ENCODE results near the gene GPER1.

The GPER1 gene

GRCh38 chr7:1091644-1092027, 3.7 kb downstream of the GPER1 start:
- no peak for DNase-seq

- no peak for DNase-seq
Observed at GRCh38 chr7:1092161-1092632, 4.3 kb downstream of the GPER1 start.

DNA sequence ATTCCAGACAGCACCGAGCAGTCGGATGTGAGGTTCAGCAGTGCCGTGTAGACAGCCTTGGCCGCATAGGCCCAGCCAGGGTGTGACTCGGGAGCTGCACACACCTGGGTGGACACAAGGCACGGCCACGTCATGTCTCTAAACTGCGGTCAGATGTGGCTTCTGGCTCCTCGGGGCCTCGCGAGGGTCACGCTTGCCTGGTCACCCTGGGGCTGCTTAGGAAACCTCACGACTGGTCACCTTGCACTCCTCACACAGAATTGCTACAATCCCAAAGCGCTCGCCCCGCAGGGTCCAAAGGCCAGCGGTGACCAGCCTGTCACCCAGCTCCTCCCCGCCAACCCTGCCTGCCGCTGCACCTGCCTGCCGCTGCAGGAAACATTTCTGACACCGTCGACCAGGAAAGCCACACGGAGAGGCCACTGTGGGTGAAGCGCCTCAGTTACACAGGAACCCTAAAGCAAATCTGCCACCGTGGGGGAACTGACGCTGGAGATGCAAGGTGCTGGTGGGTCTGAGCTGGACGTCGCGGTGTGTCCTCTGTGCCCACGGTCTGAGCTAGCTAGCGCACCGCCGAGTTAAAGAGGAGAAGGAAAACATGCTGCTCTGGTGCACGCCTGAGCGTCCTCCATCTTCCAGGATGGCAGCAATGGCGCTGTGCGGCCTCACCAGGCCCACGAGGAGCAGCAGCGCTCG, 5.0 kb downstream of the GPER1 start:
- DNase-seq, result no peak

DNA sequence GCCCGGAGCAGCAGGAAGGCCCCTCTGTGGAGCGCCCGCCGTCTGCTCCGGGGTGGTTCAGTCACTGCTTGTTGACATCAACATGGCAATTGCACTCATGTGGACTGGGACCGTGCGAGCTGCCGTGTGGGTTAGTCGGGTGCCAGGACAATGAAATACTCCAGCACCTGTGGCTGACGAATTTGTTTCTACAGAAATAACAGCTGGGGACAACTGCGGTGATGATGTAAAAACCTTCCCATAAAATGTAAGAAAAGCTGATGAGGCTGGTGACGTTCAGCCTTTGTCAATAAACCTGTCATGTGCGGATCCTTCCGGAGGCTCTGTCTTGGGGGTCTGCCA, 5.6 kb downstream of the GPER1 start:
- DNase-seq, result no peak

DNA sequence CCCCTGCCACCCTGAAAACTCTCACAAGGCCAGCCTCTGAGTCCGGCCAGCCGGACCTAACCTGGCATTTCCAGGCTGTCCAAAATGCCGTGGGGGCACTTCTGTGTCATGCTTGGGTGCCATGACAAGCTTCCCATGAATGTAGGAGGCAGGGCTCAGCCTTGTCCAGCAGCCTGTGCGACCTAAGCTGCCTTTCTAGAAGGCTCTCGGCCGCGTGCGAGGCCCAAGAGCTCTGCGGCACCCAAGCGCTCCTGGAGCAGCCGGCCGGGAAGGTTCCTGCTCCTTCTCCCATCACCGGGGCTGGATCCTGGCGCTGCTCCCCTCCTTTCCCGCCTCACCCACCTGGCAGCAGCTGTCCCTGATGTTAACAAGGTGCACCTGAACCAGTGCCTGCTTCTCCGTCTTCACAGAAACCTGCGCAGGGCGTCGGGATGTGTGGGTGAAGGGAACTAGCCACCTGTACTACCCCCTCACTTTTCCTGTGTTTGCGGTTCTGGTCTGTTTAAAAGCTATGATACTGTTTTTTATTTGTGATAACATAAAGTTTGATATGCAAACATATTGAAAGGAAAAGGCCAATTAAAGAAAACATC, 6.1 kb downstream of the GPER1 start:
- no peak for DNase-seq

DNA sequence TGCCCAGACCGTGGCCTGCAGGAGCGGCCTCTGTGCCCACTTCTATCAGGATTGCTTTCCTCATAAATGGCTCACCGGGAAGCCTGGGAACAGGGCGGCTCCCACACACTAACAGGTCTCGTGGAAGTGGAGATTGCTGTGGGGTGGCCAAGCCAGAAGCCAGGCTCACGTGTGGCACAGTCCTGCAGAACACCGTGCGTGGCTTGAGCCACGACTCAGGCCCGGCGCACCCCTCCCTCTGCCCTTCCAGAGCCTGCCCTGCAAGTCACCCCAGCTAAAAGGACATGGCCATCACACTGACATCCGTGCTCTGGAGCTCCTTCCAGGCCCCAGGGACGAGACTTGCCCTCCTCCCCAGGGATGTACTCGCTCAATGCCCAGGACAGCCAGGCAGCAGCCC, 7.0 kb downstream of the GPER1 start:
- DNase-seq, result no peak

DNA sequence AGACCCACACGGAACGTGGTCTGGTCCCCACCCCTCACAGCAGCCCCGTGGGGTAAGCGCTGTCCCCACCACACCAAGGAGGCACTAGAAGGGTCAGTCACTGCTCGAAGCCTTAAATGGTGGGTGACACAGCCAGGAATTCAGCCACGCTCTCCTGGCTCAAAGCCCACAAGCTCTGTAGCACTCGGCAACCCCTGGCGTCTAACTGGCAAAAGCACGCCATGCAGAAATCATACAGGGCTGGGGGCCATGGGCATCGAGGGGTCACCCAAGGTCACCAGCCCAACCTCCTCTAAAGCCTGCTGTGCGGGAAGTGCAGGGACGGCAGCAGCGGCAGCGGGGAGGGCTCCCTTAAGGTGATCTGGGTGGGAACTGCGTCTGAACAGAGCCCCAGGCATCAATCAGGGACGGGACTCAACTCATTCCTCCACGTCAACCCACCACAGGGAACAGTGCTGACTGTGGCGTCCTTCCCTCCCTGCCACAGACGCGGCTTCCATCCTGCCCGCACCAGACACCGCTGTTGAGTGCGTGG, 7.8 kb downstream of the GPER1 start:
- no peak for DNase-seq

DNA sequence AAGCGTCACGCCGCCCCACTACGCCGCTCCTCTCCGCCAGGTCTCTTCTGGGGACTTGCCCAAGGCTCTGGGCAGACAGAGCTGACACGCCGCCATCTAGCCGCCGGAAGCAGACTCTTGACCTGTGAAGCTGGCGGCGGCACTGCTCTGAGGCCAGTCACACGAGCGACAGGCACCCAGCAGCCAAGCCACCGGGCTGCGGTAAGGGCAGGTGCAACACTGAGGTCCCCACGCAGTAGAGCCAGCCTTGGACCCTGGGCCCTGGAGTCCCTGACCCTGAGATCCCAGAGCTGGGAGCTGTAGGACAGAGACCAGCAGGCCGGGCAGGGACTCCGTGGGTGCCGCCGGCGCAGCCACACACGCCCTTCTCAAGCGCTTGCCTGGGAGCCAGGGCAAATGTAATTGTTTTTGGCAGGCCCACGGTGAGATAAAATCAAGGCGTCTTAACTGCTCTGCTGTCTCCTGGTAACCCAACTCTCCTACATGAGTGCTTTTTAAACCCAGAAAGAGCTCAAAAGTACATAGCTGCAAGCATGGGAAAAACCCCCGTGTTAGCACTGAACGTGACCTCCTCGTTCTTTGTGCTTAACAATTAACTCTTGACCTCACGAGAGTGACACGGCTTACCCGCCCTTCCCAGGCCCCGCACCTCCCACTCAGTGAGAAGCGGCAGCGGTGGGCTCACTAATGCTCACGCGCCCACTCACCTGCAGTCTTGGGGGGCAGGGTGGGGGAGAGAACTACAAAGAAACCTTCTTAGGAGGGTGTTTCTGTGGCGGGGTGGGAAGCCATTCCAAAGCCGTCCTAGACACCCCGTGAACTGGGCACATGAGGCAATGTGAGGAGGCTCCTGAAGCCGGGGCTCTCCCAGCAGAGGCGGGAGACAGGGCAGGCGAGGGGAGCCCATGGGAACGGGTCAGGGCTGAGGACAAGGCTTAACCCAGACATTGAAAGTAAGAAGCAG, 8.5 kb downstream of the GPER1 start:
- no peak for DNase-seq

- no peak for DNase-seq
Observed at GRCh38 chr7:1097120-1097504, 9.2 kb downstream of the GPER1 start.

DNA sequence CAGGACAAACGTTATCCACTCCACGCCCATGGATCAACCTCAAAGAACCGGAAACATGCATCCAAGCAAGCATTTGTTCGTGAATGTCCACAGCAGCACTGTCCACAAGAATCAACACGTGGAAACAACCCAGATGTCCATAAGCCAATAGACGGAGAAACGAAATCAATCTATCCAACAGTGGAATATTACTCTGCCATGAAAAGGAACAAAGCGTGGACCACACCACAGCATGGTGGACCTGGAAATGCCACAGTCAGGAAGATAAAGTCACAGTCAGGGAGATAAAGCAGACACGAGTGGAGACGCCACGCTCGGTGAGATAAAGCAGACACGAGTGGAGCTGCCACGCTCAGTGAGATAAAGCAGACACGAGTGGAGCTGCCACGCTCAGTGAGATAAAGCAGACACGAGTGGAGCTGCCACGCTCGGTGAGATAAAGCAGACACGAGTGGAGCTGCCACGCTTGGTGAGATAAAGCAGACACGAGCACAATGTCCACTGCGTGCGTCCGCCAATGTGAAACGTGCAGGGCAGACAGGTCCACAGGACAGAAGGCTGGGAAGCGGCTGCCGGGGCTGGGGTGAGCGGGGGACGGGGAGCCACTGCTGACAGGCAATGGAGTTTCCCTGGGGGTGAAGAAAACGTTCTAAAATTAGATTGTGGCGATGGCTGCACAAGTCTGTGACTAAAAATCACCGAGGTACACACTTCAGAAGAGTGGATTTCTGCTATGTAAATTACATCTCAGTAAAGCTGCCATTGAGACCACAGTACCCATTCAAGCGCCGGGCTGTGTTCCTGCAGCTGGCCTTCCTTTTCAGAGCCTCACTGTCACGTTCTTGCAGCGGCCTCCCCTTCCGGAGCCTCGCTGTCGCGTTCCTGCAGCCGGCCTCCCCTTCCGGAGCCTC, 10.6 kb downstream of the GPER1 start:
- no peak for DNase-seq

GRCh38 chr7:1099154-1099542, 11.2 kb downstream of the GPER1 start:
- DNase-seq, result no peak

GRCh38 chr7:1099637-1100036, 11.7 kb downstream of the GPER1 start:
- no peak for DNase-seq

DNA sequence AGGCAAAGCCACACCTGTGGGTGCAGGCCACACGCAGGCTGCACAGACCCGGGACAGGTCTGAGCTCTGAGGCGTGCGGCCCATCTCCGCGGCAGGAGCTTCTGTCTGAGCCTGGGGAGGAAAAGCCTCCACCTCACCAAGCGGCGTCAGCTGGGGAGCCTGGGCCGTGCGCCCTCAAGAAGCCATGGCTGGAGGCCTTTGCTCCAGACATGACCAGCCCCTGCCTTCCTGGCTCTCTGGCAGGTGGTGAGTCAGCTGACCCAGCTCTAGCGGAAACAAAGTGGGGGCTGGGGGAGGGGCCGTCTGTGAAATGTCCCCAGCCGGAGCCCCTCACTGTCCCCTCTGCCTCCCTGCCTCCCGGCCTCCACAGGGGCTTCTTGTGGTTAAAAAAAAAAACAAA, 12.5 kb downstream of the GPER1 start:
- DNase-seq, result no peak

- DNase-seq, result no peak
Observed at GRCh38 chr7:1100834-1101562, 13.1 kb downstream of the GPER1 start.

- no peak for DNase-seq
Observed at GRCh38 chr7:1101563-1102431, 13.9 kb downstream of the GPER1 start.

DNA sequence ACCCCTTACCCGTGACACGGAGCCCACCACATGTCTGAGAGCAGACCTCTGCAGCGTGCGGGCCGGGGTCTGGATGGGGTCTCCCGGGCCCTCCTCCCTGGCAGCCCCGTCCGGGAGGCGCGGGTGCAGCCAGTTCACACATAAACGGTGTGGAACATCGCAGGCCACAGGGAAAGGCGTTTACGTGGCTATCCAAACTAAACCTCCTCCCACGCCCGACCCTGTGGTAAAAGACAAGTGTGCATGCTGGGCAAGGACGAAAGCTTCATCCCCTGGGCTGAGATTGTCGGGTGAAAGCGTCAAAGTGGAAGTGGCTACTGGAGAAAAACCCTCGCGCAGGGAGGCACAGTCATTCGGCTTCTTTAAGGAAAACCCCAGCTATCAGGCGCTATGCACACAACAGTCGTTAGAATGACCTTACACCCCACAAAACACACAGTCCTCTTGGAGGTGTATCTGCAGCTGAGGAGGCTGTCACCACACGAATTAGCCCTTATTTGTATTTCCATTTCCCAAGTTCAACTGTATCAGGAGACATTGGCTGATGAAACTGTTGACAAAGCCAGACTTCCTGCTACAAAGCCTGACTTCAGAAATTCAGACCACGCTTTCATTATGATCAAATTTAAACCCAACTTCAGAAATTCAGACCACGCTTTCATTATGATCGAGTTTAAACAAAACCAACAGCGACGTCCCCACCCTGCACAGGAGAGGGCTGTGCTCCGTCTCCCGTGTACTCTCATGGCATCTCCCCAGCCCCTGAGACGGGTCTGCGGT, 15.3 kb downstream of the GPER1 start:
- no peak for DNase-seq

DNA sequence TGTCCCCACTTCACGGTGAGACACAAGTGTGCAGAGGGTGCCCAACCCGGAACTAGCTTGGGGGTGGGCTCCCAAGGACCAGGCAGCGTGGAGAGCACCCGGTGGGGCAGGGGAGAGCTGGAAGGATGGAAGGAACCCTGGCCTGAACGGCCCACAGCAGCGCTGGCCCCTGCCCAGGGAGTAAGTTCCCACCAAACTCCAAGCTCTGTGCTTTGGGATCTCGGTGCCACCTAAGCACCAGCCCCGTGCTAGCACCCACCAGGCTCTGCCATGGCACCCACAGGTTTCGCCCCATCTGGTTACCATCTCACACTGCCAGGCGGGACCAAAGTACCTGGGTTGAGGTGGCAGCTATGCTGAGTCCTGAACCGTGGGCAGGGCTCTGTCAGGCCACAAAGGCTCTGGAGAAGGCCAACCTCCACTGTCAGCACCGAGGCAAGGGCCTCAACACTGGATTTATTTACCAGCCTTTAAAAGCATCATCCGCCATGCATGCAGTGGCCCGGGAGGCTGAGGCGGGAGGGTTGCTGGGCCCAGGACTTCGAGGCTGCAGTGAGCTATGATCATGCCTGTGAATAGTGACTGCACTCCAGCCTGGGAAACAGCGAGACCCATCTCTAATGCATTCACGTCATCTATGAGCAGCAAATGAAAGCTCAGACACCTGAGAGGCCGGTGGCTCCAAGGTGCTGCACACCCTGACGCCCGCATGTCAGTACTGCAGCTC, 16.0 kb downstream of the GPER1 start:
- DNase-seq, result no peak

DNA sequence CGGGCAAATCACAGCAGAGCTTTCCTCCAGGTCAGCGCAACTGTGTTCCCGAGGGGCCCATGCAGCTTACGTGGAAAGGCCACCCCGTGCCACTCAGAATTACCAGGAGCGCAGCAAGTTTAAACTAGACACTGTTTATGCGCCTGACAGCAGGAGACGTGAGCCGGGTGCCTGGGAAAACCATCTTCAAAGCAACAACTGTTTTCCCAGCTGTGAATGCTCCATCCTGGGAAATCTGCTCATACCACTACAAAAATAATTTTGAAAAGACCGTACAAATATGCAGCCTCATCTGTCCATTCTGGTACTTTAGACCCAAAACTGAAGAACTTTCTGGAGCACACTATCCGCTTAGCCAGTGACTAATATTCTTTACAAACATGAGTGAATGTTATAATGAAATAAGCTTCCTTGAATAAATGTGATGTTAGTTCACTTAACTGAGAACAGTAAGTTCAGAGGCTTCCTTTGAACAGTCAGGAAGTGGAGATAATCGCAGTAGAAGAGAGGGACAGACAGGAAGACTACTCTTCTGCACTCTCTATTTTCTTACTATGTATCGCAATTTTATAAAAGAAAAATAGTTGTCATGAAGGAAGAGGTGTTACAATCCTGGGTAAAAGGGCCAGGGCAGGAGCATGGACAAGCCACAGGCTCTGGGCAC, 16.7 kb downstream of the GPER1 start:
- DNase-seq, result no peak

GRCh38 chr7:1105189-1105588, 17.3 kb downstream of the GPER1 start:
- DNase-seq, result no peak
